Stromal cell of bone marrow (primary cell): ENCODE data around the gene EGLN2.
"Not testable (repeated sequence)": the region's sequence is repeated elsewhere in the genome, so short reads cannot be mapped to it uniquely, and the experiment has no call there.

Source experiments
- DNase-seq: peaks from one replicate; pipeline ENCODE4 v3.0.0-alpha.2; 2012; ENCODE audit warnings: low read depth

Gene EGLN2

DNA sequence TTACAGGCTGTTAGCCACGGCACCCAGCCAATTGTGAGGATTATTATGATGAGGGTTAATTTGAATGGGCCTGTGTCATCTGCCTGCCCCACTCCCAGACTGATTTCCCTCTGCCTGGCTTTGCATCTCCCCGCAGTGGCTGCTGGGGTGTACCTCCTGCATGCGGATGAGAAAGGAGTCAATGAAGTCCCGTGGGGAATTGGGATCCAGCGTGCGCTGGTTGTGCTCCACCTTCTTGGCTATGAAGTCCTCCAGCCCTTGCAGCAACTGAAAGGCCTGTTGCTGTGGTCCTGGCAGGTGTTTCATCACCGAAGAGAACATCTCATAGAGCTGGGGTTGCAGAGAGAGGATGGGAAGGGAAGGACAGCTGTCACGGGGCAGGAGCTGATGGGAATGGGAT, 47.7 kb downstream of the EGLN2 start:
- not testable (repeated sequence) for DNase-seq

DNA sequence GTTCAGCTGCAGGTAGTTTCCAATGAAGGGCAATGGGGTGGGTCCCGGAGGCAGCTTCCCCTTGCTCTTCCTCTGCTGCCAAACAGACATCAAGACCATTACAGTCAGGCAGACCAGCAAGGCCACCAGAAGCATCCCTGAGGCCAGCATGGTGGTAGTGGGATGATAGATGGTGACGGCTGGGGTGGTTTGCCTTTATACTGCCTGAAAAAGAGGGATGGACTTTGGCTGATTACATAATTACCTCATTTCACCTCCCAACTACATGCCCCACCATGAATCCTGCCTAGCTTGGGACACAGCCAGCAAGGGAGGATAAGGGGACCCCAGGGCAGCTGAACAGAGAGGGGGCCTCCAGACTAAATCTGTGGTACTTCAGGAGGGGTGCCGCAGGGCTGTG, 51.3 kb downstream of the EGLN2 start, which contains the start of gene CYP2A6:
Gene CYP2A6 (minus strand): TSS at position 171 of the 400 bp plus-strand sequence. CDS start 21 bp downstream, at position 150.
- DNase-seq, result not testable (repeated sequence)

DNA sequence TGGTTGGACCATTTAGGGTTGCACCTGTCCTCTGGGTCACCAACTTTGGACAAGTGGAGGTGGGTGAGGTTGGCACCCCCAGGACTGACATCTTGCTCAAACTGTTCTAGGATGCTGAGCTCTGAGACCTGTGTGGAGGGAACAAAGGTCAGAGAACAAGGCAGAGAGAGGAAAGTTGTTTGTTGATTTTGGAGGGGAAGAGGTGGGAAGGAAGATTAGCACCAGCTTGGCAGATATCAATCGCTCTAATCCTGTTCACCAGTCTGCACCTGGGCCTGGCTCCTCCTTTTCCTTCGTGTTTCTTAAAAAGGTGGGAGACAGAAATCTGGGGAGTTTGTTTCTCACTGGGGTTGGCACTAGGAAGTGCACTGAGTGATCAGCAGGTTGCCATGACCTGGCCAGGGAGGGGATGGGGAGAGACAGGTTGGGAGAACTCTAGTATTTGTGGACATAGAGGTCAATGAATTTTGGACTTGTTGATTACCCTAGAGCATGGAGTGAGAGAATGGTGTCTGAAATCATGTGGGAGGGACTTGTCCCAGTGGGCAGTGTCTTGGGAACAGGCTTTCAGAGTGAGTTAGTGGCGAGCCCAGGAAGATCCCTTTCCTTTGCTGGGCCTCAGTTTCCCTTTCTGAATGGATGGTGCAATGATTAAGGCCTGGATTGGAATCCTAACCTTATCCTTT, 53.6 kb downstream of the EGLN2 start:
- not testable (repeated sequence) for DNase-seq
